Activated naive CD8-positive, alpha-beta T cell treated with anti-CD3 and anti-CD28 coated beads, Interleukin-2, amount 50 U/mL, for 24 hours (primary cell): Measurements from ENCODE around the gene PXYLP1.

Source experiments
- ATAC-seq: fragments of 150-1000 bp; cut with Tn5 transposase; one replicate; pipeline ENCODE4 v1.10.0; 2021
- DNase-seq: peaks from one replicate; pipeline ENCODE4 v3.0.0; 2021
- H3K27ac Mint-ChIP-seq: one replicate; pipeline ENCODE4 v1.8.0; 2021; ENCODE audit warnings: mild to moderate bottlenecking, mixed read lengths
- H3K27me3 Mint-ChIP-seq: one replicate; pipeline ENCODE4 v1.8.0; 2021; ENCODE audit warnings: mixed read lengths
- H3K36me3 Mint-ChIP-seq: one replicate; pipeline ENCODE4 v1.8.0; 2021; ENCODE audit warnings: low read depth, mixed read lengths
- H3K4me1 Mint-ChIP-seq: one replicate; pipeline ENCODE4 v1.8.0; 2021; ENCODE audit warnings: mixed read lengths
- H3K4me3 Mint-ChIP-seq: one replicate; pipeline ENCODE4 v1.8.0; 2021; ENCODE audit warnings: mild to moderate bottlenecking, moderate library complexity, mixed read lengths
- H3K9me3 Mint-ChIP-seq: one replicate; pipeline ENCODE4 v1.8.0; 2021; ENCODE audit warnings: mixed read lengths

The PXYLP1 gene

DNA sequence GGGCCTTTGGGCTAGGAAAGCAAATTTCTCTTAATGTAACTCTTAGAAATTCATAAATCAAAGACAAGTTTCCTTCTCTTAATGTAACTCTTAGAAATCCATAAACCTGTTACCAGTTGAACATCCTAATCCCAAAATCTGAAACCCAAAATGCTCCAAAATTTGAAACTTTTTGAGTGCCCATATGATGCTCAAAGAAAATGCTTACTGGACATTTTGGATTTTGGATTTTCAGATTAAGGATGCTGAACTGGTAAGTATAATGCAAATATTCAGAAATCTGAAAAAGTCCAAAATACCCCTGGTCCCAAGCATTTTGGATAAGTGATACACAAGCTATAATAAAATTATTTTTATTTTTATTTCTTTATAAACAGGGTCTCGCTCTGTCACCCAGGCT lies 85.2 kb downstream of the PXYLP1 start:
- peaks cover 33% of the 10 kb centered on the region for H3K4me1 Mint-ChIP-seq
- H3K9me3 Mint-ChIP-seq: peaks cover 17% of the 10 kb centered on the region
- H3K27ac Mint-ChIP-seq: no peak overlapping the region
- DNase-seq (no peak), ATAC-seq (no peak)
- no peaks in the 10 kb centered on the region for H3K27me3 Mint-ChIP-seq
- H3K36me3 Mint-ChIP-seq: peaks cover 4% of the 10 kb centered on the region
- no peak overlapping the region for H3K4me3 Mint-ChIP-seq

DNA sequence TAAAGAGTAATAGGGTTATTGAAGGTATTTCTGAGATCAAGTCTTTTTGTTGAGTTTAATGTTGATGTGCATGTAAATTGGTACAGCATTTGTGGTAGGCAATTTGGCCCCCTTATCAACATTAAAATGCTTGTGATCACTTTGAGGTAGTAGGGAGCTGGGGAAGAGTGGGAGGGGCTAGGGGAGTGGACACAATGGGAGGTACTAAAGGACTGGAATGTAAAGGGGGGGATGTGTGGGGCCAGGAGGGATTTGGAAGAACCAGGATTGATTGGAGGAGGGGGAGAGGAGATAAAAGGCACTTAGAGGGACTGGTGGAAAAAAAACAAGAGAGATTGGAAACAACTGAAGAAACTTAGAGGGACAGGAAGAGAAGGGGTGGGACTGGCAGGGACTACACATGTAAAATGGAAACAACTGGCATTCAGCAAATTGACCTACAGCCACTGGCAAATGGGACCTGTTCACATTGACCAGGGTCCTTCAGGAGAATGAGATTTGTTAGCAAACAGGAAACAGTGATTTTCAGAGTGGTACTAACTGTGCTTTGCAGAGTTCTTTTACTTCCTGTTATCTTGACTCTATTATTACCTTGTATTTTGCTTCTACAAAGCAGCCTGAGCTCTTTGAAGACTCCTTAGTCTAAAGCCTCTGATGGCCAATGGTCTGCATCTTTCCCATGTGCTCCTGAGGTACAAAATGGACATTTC lies 88.9 kb downstream of the PXYLP1 start:
- H3K4me1 Mint-ChIP-seq: peaks cover 20% of the 10 kb centered on the region
- peak overlapping the region; percentile 39 for H3K27ac Mint-ChIP-seq
- H3K27me3 Mint-ChIP-seq: no peaks in the 10 kb centered on the region
- no peak overlapping the region for H3K4me3 Mint-ChIP-seq
- DNase-seq: no peak
- H3K9me3 Mint-ChIP-seq: peaks cover 17% of the 10 kb centered on the region
- no peak for ATAC-seq
- H3K36me3 Mint-ChIP-seq: peaks cover 4% of the 10 kb centered on the region

DNA sequence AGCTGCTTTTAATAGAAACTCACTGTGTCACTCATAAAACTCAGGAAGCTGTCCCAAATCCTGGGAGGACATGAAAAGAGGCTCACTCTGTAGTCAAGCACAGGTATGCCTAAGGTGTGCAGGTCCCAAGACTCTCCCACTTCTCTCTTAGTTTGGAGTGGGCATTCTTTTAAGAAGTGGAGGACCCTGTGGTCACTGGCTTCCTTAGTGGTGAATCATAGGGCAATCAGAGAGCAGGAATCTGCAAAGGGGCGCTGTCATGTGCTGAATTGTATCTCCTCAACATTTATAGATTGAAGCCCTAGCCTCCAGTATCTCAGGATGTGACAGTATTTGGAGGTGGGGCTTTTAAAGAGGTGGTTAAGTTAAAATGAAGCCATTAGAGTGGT lies 89.5 kb downstream of the PXYLP1 start:
- Mint-ChIP-seq H3K4me3 (no peak overlapping the region), H3K4me1 (peaks cover 21% of the 10 kb centered on the region), H3K9me3 (peaks cover 17% of the 10 kb centered on the region), H3K27me3 (no peaks in the 10 kb centered on the region), H3K36me3 (peaks cover 4% of the 10 kb centered on the region), H3K27ac (peak overlapping the region; percentile 39)
- ATAC-seq (no peak), DNase-seq (no peak)

DNA sequence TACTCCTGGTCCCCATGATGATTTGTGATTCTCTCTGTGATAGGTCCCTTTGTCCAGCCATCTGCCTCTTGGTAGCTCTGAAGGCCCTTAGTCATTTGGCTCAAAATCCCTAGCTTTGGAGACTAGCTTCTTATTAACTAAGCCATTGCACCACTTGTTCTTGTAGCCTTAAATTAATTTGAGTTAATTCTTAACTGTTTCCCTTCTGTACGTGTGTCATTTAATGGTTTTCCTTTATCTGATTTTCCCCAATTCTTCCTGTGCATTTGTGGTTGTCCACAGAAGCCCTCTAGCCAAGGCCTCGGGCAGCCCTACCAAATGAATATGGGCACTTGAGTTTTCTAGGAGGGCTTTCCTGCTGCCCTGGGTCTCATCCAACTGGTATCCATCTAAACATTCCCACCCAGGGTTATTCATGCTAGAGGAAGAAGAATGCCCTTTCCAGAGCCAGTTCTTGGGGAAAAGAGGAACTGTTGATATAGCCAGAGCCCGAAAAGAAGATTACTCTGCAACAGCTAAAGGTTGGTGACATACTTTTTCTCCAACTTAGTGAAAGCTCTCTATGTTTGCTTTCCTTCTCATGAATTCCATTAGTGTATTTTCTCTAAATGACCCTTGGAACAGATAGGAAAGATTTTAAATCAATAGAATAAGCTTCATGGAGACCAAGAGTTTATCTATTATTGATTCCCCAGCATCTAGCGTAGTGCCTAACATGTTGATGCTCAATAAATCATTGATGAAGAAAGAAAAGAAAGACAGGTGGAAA lies 92.5 kb downstream of the PXYLP1 start:
- ATAC-seq: no peak
- Mint-ChIP-seq H3K27ac (no peak overlapping the region), H3K4me3 (no peak overlapping the region), H3K36me3 (peaks cover 2% of the 10 kb centered on the region), H3K4me1 (peaks cover 32% of the 10 kb centered on the region), H3K9me3 (peaks cover 13% of the 10 kb centered on the region), H3K27me3 (no peaks in the 10 kb centered on the region)
- DNase-seq: no peak

DNA sequence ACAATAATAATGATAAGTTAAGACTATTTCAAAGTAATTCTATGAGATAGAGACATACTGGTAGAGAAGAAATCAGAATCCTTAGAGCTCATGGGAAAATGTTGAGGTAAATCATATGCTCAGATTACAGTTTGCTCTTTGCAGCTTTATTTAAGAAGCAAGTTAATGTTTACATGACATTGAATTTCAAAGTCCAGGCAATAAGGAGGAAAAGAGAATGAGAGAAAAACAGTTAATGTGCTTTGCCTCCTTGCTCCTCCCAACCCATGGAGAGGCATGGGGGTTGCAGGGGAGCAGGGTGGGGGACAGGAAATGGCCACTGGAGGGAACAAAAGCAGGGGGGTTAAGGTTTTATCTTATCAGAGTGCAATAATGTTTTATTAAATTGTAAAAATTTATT lies 94.5 kb downstream of the PXYLP1 start:
- no peak overlapping the region for H3K4me3 Mint-ChIP-seq

DNA sequence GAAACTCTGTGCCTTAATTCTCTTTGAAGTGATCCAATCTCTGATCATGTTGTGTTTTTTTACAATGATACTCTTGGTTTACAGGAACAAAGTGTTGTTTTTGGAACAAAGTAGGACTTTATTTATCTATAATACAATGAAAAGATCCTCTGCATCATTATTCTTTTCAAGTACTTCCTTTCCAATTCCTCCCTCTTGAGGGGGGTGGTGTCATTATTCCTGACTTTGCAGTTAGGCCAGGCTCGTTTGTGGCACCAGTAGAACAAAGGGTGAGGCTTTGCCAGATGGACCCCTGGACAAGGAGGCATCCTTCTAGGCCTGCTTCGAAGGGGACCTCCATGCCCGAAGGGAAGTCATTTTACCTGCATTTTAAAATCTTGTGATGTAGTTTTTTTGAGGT lies 95.0 kb downstream of the PXYLP1 start:
- peaks cover 13% of the 10 kb centered on the region for H3K4me1 Mint-ChIP-seq
- H3K27ac Mint-ChIP-seq: no peak overlapping the region
- no peak overlapping the region for H3K4me3 Mint-ChIP-seq
- no peaks in the 10 kb centered on the region for H3K9me3 Mint-ChIP-seq
- H3K36me3 Mint-ChIP-seq: no peaks in the 10 kb centered on the region
- DNase-seq: no peak
- H3K27me3 Mint-ChIP-seq: no peaks in the 10 kb centered on the region
- no peak for ATAC-seq

More for the DNA sequence above, 94.5 kb downstream of the PXYLP1 start:
- peaks cover 18% of the 10 kb centered on the region for H3K4me1 Mint-ChIP-seq
- H3K36me3 Mint-ChIP-seq: no peaks in the 10 kb centered on the region
- ATAC-seq: no peak
- no peak for DNase-seq
- H3K9me3 Mint-ChIP-seq: no peaks in the 10 kb centered on the region
- no peaks in the 10 kb centered on the region for H3K27me3 Mint-ChIP-seq
- no peak overlapping the region for H3K27ac Mint-ChIP-seq

DNA sequence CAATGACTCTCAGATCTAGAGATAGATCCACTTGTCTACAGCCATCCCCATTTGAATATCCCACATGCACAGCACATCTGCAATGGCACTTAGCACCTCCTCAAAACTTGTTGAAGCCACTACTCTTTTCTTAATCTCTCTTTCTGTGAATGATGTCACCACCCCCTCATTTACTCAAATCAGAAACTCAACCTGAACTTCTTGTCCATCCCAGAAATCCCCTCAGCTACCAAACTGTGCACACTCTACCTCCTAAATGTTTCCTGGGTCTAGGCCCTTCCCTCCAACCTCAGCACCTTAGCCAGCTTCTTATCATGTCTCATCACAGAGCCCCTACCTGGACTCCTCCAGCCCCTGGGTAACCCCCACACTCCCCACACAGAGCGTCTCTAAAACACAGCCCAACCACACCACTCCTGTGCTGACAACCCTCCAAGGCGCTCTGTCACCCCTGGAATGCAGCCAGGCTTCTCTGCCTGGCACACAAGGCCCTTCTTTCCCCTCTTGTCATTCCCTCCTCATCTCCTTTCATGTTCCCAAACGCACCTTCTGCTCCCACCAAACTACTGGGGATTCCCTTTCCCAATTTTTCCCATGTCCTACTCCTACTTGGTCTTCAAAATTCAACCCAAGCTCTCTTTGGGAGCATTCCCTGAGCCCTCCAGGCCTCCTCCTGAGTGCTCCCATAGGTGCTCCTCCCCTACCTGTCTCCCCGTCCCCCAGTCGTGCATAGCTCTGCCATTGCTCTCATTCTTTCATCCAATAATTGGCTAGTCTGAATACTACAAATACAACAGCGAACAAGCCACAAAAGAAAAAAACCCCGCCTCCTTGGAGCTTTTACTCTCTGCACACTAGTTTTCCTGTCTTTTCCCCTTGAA lies 96.9 kb downstream of the PXYLP1 start:
- Mint-ChIP-seq H3K27ac (peak overlapping the region; percentile 3), H3K4me3 (no peak overlapping the region), H3K9me3 (no peaks in the 10 kb centered on the region), H3K27me3 (no peaks in the 10 kb centered on the region), H3K36me3 (no peaks in the 10 kb centered on the region), H3K4me1 (peaks cover 12% of the 10 kb centered on the region)
- DNase-seq (no peak), ATAC-seq (peak; percentile 66)

DNA sequence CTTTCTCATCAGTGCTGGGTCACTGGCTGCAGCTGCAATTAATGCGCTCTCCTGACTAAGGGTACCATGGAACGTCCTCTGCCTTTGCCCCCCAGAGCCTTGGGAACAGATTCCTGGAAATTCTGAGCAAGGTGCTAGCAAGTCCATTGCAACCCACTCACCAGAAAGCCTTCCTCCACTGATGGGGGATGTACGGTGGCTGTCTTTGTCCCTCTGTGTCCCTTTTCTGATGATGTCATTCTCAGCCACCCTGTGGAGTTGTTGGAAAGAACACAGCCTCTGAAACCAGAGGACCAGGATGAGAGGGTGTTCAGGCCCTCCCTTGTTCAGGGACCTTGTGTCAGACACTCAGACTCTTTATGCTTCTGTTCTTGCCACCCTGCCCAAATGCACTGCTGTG lies 98.6 kb downstream of the PXYLP1 start:
- H3K4me3 Mint-ChIP-seq: no peak overlapping the region
- no peaks in the 10 kb centered on the region for H3K27me3 Mint-ChIP-seq
- H3K9me3 Mint-ChIP-seq: no peaks in the 10 kb centered on the region
- H3K4me1 Mint-ChIP-seq: peaks cover 12% of the 10 kb centered on the region
- no peaks in the 10 kb centered on the region for H3K36me3 Mint-ChIP-seq
- no peak for ATAC-seq
- H3K27ac Mint-ChIP-seq: no peak overlapping the region
- no peak for DNase-seq

DNA sequence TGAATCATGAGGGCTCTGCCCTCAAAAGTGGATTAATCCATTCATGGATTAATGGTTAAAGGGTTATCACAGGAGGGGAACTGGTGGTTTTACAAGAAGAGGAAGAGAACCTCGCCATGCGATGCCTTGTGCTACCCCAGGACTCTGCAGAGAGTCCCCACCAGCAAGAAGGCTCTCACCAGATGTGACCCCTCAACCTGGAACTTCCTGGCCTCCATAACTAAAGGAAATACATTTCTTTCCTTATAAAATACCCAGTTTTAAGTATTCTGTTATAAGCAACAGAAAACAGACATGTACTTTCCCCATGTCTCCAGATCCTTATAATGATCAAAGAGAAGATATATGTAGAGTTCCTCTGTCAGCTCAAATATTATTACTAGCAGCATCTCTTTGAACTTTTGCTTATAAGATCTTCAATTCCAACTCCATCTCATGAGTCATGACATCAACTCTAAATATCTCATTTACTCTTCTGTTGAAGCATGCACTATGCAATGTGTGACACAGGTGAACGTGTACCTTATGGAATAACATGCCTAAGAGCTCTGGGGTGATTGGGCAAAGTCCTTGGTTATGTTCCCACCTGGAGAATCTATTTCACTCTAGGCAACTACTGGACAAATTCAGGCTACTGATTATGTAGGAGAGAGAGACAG lies 99.2 kb downstream of the PXYLP1 start:
- Mint-ChIP-seq H3K27me3 (no peaks in the 10 kb centered on the region), H3K4me1 (peaks cover 12% of the 10 kb centered on the region), H3K4me3 (no peak overlapping the region), H3K27ac (no peak overlapping the region), H3K9me3 (no peaks in the 10 kb centered on the region), H3K36me3 (no peaks in the 10 kb centered on the region)
- no peak for DNase-seq
- ATAC-seq: no peak

DNA sequence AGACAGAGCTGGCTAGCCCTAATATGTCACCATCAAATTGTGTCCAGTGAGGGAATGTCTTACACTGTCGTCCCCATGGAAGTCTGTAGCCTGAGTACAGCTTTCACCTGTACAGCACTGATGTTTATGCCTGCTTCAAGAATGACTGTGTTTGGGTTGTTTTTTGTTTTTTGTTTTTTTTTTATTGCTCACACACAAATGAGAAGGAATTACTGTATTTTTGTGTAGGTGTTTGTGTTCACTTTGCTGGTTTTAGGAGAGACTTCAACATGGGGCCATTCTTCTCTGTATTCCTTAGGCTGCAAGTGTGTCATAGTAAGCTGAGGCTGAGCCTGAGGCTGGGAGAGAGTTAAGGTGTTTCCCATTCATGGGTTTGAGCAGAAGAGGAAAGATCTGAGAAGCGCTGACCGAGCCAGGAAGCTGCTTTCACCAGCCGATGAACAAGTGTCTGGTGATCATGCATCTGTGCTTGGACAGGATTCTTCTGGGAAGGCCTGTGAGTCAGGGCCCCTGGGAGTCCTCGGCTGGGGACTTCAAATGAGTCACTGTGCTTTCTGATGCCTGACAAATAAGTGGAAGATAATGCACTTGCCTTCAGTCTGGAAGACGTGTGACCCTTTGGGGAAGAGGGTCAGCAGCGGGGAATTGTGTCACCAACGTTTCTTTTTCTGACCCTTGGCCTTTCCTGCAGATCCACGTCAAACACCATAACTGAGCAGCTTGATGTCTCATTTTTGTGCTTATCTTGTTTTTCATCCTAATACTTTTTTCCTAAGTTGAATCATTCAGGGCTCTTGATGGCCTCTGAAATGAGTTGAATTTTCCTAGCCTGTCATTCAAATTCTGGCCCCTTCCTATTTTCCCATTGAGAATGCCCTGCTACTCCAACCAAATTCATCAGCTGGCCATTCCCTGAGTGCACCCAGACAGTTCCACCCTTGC lies 100.0 kb downstream of the PXYLP1 start:
- Mint-ChIP-seq H3K9me3 (no peaks in the 10 kb centered on the region), H3K27ac (no peak overlapping the region), H3K27me3 (no peaks in the 10 kb centered on the region), H3K4me3 (no peak overlapping the region), H3K36me3 (no peaks in the 10 kb centered on the region), H3K4me1 (peaks cover 10% of the 10 kb centered on the region)
- no peak for ATAC-seq
- DNase-seq: no peak

DNA sequence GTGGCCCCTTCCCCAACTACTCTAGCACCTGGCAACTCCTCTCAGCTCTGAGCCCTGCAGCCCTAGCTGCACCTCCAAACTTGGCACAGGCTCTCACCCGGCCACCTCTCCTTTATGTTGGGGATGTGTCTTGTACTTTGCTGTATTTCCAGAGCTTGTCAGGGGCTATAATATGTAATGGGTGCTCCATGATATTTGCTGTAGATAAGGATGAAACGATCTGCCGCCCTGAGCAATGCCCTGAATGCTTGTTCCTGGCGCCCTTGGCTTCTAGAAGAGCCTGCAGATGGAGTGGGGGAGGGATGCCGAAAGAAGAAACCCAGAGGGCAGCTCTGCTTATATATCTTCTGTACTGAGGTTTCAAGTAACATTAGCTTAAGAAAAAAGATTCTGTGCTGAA lies 100.8 kb downstream of the PXYLP1 start:
- ATAC-seq (no peak), DNase-seq (no peak)
- Mint-ChIP-seq H3K36me3 (no peaks in the 10 kb centered on the region), H3K9me3 (no peaks in the 10 kb centered on the region), H3K4me3 (no peak overlapping the region), H3K4me1 (peaks cover 12% of the 10 kb centered on the region), H3K27ac (no peak overlapping the region), H3K27me3 (no peaks in the 10 kb centered on the region)

DNA sequence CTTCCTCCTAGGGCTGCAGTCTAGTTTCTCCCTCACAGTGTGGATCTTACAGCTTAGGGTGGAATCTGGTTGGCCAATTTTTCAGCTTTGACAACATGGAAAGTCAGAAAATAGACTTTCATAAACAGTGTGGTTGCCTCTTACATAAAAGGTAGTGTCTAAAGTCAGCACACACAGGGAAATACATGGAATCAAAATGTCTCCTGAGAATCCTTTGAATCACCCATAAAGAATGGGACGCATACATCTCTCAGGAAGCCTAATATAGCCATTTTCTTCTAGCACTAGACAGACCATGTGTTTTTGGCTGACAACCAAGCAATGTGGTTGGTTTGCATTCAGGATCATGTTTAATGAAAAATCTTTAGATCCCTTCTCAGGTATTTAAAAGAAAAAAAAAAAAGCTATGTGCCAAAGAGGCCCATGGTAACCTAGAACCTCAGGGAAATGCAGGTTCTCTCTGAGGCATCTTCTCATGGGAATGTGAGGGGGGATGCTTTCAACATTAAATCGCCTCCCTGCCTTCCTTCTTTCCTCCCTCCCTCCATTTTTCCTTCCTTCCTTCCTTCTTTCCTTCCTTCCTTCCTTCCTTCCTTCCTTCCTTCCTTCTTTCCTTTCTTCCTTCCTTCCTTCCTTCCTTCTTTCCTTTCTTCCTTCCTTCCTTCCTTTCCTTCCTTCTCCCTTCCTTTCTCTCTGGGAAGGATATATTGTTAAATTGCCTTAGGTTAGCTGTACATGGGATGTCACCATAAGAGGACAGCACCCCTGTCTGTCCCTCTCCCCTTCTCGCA lies 102.4 kb downstream of the PXYLP1 start:
- no peaks in the 10 kb centered on the region for H3K9me3 Mint-ChIP-seq
- H3K4me3 Mint-ChIP-seq: no peak overlapping the region
- DNase-seq: no peak
- H3K4me1 Mint-ChIP-seq: peaks cover 3% of the 10 kb centered on the region
- no peak overlapping the region for H3K27ac Mint-ChIP-seq
- ATAC-seq: no peak
- no peaks in the 10 kb centered on the region for H3K36me3 Mint-ChIP-seq
- no peaks in the 10 kb centered on the region for H3K27me3 Mint-ChIP-seq
